ENCODE results near the gene ACLY. TPM values are rescaled to one million over a fixed set of nuclear protein-coding genes. Genes with fewer than 3 reads are reported as not detected.
A peak's percentile ranks its signal among the peaks of the same experiment; 100 is the strongest.

The ACLY gene
- total and polyA plus RNA-seq, 2 of the 13 experiments (the other 11 are each of a cell fraction or from before 2014, with no cell fraction given), result 111 to 218 TPM

DNA sequence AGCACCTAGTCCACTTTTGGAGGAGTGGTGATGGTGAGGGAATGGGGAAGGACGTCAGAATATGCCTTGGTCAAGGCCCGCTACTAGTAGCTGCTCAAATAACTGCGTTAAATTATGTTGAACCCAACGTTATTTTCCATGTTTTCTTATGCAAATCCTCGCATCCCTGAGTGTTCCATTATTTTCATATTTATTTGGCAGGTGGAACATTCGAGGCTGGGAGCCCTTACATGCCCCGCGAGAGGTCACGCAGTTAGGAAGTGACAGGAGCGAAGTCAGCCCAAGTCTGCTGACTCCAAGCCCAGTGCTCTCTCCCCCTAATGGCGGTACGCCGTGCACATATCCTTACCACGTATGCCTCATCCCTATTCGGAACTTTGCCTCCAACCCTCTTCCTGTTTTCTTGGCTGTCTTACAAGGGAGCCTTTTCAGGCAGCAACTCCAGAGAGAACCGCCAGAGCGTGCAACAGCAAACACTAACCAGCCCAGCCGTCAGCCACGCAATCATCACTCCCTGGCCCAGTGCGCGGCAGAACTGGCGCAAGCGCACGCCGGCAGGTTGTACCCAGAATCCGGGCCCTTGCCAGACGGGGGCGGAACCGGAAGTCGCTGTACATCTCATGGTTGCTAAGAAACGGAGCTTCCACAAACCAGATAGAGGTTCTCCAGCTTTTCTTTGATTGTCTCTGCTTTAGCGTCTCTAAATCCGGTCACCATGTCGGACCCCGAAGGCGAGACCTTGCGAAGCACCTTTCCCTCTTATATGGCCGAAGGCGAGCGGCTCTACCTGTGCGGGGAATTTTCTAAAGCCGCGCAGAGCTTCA is 11.5 kb upstream of the ACLY start, which contains the start of gene ODAD4 (continued):
- TF ChIP-seq ZNF235 (CRISPR knock-in tag; IDR thresholded peaks at IDR 0.05; ENCODE audit: borderline replicate concordance) (peak; percentile 86; the same call in 1 of the 2 replicates), FOXA1 (IDR thresholded peaks at IDR 0.05) (no peak), FOXA1 (CRISPR knock-in tag; IDR thresholded peaks at IDR 0.05) (peak; percentile 54), MIER2 (CRISPR knock-in tag; IDR thresholded peaks at IDR 0.05) (peak; percentile 77), GATAD2A (CRISPR knock-in tag; IDR thresholded peaks at IDR 0.05) (peak; percentile 89), TMF1 (CRISPR knock-in tag; IDR thresholded peaks at IDR 0.05; ENCODE audit: low read depth) (no peak), HOXA3 (CRISPR knock-in tag; IDR thresholded peaks at IDR 0.05) (peak; percentile 94), BORCS8-MEF2B (CRISPR knock-in tag; IDR thresholded peaks at IDR 0.05) (0 out of 2 replicates have a peak, but pooled peaks have one; percentile 83), MEIS2 (CRISPR knock-in tag; IDR thresholded peaks at IDR 0.05) (peak; percentile 85), ZNF746 (CRISPR knock-in tag; IDR thresholded peaks at IDR 0.05) (no peak), NR2F2 (IDR thresholded peaks at IDR 0.05; ENCODE audit: borderline replicate concordance, low read depth) (peak; percentile 45; the same call in 1 of the 2 replicates), PAF1 (CRISPR knock-in tag; IDR thresholded peaks at IDR 0.05) (no peak), NCOR1 (IDR thresholded peaks at IDR 0.05; ENCODE audit: borderline replicate concordance, low read length) (no peak), MTF1 (CRISPR knock-in tag; IDR thresholded peaks at IDR 0.05) (no peak; the same call in 1 of the 2 replicates), ZBTB42 (CRISPR knock-in tag; IDR thresholded peaks at IDR 0.05) (peak; percentile 63; the same call in 1 of the 2 replicates), RXRB (CRISPR knock-in tag; IDR thresholded peaks at IDR 0.05; ENCODE audit: borderline replicate concordance) (peak; percentile 84; the same call in 1 of the 2 replicates), MAZ (IDR thresholded peaks at IDR 0.05; ENCODE audit: borderline replicate concordance, low read depth, low read length) (peak; percentile 66; the same call in 1 of the 2 replicates), MAZ (CRISPR knock-in tag; IDR thresholded peaks at IDR 0.05; ENCODE audit: low read depth) (peak; percentile 88)
- TF ChIP-seq, protein P1, sequence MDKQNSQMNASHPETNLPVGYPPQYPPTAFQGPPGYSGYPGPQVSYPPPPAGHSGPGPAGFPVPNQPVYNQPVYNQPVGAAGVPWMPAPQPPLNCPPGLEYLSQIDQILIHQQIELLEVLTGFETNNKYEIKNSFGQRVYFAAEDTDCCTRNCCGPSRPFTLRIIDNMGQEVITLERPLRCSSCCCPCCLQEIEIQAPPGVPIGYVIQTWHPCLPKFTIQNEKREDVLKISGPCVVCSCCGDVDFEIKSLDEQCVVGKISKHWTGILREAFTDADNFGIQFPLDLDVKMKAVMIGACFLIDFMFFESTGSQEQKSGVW (CRISPR knock-in tag; IDR thresholded peaks at IDR 0.05; ENCODE audit: borderline replicate concordance), result no peak
- TF ChIP-seq, protein P2, sequence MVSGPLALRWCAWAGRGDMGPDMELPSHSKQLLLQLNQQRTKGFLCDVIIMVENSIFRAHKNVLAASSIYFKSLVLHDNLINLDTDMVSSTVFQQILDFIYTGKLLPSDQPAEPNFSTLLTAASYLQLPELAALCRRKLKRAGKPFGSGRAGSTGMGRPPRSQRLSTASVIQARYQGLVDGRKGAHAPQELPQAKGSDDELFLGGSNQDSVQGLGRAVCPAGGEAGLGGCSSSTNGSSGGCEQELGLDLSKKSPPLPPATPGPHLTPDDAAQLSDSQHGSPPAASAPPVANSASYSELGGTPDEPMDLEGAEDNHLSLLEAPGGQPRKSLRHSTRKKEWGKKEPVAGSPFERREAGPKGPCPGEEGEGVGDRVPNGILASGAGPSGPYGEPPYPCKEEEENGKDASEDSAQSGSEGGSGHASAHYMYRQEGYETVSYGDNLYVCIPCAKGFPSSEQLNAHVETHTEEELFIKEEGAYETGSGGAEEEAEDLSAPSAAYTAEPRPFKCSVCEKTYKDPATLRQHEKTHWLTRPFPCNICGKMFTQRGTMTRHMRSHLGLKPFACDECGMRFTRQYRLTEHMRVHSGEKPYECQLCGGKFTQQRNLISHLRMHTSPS (CRISPR knock-in tag; IDR thresholded peaks at IDR 0.05; ENCODE audit: low read depth), result peak; percentile 85
- TF ChIP-seq, protein P3, sequence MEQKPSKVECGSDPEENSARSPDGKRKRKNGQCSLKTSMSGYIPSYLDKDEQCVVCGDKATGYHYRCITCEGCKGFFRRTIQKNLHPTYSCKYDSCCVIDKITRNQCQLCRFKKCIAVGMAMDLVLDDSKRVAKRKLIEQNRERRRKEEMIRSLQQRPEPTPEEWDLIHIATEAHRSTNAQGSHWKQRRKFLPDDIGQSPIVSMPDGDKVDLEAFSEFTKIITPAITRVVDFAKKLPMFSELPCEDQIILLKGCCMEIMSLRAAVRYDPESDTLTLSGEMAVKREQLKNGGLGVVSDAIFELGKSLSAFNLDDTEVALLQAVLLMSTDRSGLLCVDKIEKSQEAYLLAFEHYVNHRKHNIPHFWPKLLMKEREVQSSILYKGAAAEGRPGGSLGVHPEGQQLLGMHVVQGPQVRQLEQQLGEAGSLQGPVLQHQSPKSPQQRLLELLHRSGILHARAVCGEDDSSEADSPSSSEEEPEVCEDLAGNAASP (CRISPR knock-in tag; IDR thresholded peaks at IDR 0.05; ENCODE audit: borderline replicate concordance), result peak; percentile 70
- TF ChIP-seq, protein P4, sequence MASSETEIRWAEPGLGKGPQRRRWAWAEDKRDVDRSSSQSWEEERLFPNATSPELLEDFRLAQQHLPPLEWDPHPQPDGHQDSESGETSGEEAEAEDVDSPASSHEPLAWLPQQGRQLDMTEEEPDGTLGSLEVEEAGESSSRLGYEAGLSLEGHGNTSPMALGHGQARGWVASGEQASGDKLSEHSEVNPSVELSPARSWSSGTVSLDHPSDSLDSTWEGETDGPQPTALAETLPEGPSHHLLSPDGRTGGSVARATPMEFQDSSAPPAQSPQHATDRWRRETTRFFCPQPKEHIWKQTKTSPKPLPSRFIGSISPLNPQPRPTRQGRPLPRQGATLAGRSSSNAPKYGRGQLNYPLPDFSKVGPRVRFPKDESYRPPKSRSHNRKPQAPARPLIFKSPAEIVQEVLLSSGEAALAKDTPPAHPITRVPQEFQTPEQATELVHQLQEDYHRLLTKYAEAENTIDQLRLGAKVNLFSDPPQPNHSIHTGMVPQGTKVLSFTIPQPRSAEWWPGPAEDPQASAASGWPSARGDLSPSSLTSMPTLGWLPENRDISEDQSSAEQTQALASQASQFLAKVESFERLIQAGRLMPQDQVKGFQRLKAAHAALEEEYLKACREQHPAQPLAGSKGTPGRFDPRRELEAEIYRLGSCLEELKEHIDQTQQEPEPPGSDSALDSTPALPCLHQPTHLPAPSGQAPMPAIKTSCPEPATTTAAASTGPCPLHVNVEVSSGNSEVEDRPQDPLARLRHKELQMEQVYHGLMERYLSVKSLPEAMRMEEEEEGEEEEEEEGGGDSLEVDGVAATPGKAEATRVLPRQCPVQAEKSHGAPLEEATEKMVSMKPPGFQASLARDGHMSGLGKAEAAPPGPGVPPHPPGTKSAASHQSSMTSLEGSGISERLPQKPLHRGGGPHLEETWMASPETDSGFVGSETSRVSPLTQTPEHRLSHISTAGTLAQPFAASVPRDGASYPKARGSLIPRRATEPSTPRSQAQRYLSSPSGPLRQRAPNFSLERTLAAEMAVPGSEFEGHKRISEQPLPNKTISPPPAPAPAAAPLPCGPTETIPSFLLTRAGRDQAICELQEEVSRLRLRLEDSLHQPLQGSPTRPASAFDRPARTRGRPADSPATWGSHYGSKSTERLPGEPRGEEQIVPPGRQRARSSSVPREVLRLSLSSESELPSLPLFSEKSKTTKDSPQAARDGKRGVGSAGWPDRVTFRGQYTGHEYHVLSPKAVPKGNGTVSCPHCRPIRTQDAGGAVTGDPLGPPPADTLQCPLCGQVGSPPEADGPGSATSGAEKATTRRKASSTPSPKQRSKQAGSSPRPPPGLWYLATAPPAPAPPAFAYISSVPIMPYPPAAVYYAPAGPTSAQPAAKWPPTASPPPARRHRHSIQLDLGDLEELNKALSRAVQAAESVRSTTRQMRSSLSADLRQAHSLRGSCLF (CRISPR knock-in tag; IDR thresholded peaks at IDR 0.05; ENCODE audit: borderline replicate concordance), result 0 out of 2 replicates have a peak, but pooled peaks have one; percentile 41

Data from HepG2 (cell line).